SK-N-SH treated with all-trans-retinoic acid at 6 μM for 48 hours (cell line): ENCODE measurements around the gene C8G.

Experiments
- ATAC-seq: fragments of 200-7000 bp; cut with Tn5 transposase; 3 replicates; pipeline ENCODE4 v1.9.1; 2020; ENCODE audit warnings: mild to moderate bottlenecking, moderate library complexity
- ARNTL ChIP-seq: fragments of 450-650 bp; formaldehyde crosslinking; IDR thresholded peaks from 2 replicates; pipeline ENCODE4 v1.5.0; 2020; ENCODE audit warnings: low read depth, mild to moderate bottlenecking, moderate library complexity, borderline replicate concordance
- BACH2 ChIP-seq: fragments of 250-450 bp; sonication (Bioruptor Pico); IDR thresholded peaks from 2 replicates; pipeline ENCODE4 v1.9.0; 2021; ENCODE audit warnings: mild to moderate bottlenecking, borderline replicate concordance
- CREB5 ChIP-seq: fragments of 250-450 bp; sonication (Bioruptor Pico); IDR thresholded peaks from 2 replicates; pipeline ENCODE4 v1.5.1; 2020; ENCODE audit warnings: low read depth, mild to moderate bottlenecking, moderate library complexity
- CSDC2 ChIP-seq: fragments of 250-450 bp; sonication (Bioruptor Pico); IDR thresholded peaks from 2 replicates; pipeline ENCODE4 v1.5.0; 2020; ENCODE audit warnings: mild to moderate bottlenecking, moderate library complexity
- CSRNP3 ChIP-seq: fragments of 250-450 bp; sonication (Bioruptor Pico); IDR thresholded peaks from 2 replicates; pipeline ENCODE4 v1.5.1; 2021; ENCODE audit warnings: mild to moderate bottlenecking, moderate library complexity
- ESRRG ChIP-seq: fragments of 250-450 bp; sonication (Bioruptor Pico); IDR thresholded peaks from 2 replicates; pipeline ENCODE4 v1.6.1; 2021; ENCODE audit warnings: mild to moderate bottlenecking
- GLIS3 ChIP-seq: fragments of 250-450 bp; sonication (Bioruptor Pico); IDR thresholded peaks from 2 replicates; pipeline ENCODE4 v1.5.0; 2020; ENCODE audit warnings: mild to moderate bottlenecking, moderate library complexity
- ISL1 ChIP-seq: fragments of 250-450 bp; sonication (Bioruptor Pico); IDR thresholded peaks from 2 replicates; pipeline ENCODE4 v2.1.2; 2022; ENCODE audit warnings: mild to moderate bottlenecking, moderate library complexity
- OSR1 ChIP-seq: fragments of 250-450 bp; sonication (Bioruptor Pico); IDR thresholded peaks from 2 replicates; pipeline ENCODE4 v1.8.0; 2022; ENCODE audit warnings: moderate library complexity, mild to moderate bottlenecking, inconsistent platforms
- PPARA ChIP-seq: fragments of 250-450 bp; sonication (Bioruptor Pico); IDR thresholded peaks from 2 replicates; pipeline ENCODE4 v1.5.0; 2020; ENCODE audit warnings: mild to moderate bottlenecking, borderline replicate concordance
- RARB ChIP-seq: fragments of 250-450 bp; sonication (Bioruptor Pico); IDR thresholded peaks from 2 replicates; pipeline ENCODE4 v1.8.0; 2021; ENCODE audit warnings: mild to moderate bottlenecking, moderate library complexity
- SNAI2 ChIP-seq: fragments of 250-450 bp; sonication (Bioruptor Pico); IDR thresholded peaks from 2 replicates; pipeline ENCODE4 v1.5.0; 2020; ENCODE audit warnings: mild to moderate bottlenecking, moderate library complexity
- TCF4 ChIP-seq: fragments of 250-450 bp; sonication (Bioruptor Pico); IDR thresholded peaks from 2 replicates; pipeline ENCODE4 v1.8.0; 2021; ENCODE audit warnings: mild to moderate bottlenecking, moderate library complexity, borderline replicate concordance
- TOX ChIP-seq: fragments of 250-450 bp; sonication (Bioruptor Pico); IDR thresholded peaks from 2 replicates; pipeline ENCODE4 v1.8.0; 2021; ENCODE audit warnings: mild to moderate bottlenecking, moderate library complexity, borderline replicate concordance
- ZC3H10 ChIP-seq: fragments of 250-450 bp; sonication (Bioruptor Pico); IDR thresholded peaks from 2 replicates; pipeline ENCODE4 v1.5.1; 2021; ENCODE audit warnings: mild to moderate bottlenecking, moderate library complexity
- ZFP3 ChIP-seq: fragments of 250-450 bp; sonication (Bioruptor Pico); IDR thresholded peaks from 2 replicates; pipeline ENCODE4 v1.5.0; 2020; ENCODE audit warnings: mild to moderate bottlenecking, moderate library complexity
- ZFP30 ChIP-seq: fragments of 450-650 bp; formaldehyde crosslinking; IDR thresholded peaks from 2 replicates; pipeline ENCODE4 v1.5.0; 2022; ENCODE audit warnings: mild to moderate bottlenecking, moderate library complexity
- ZNF565 ChIP-seq: fragments of 450-650 bp; formaldehyde crosslinking; conservative IDR thresholded peaks from 2 replicates; pipeline ENCODE4 v1.5.0; 2020; ENCODE audit warnings: low read depth, mild to moderate bottlenecking, moderate library complexity
- ZNF70 ChIP-seq: fragments of 450-650 bp; formaldehyde crosslinking; IDR thresholded peaks from 2 replicates; pipeline ENCODE4 v1.5.0; 2020; ENCODE audit warnings: mild to moderate bottlenecking, moderate library complexity
- ZNF8 ChIP-seq: fragments of 450-650 bp; formaldehyde crosslinking; IDR thresholded peaks from 2 replicates; pipeline ENCODE4 v1.5.0; 2020; ENCODE audit warnings: mild to moderate bottlenecking, moderate library complexity
- TF ChIP-seq, protein P1 (sequence below): fragments of 250-450 bp; sonication (Bioruptor Pico); IDR thresholded peaks from 2 replicates; pipeline ENCODE4 v1.8.0; 2021; ENCODE audit warnings: low read depth, mild to moderate bottlenecking, moderate library complexity, borderline replicate concordance
- TF ChIP-seq, protein P2 (sequence below): fragments of 250-450 bp; sonication (Bioruptor Pico); IDR thresholded peaks from 2 replicates; pipeline ENCODE4 v1.8.0; 2020; ENCODE audit warnings: mild to moderate bottlenecking, moderate library complexity, borderline replicate concordance

C8G gene

GRCh38 chr9:136926749-136927148 lies 18.3 kb upstream of the C8G start:
- no peak for ATAC-seq
- TF ChIP-seq OSR1 (CRISPR knock-in tag) (no peak), CSDC2 (CRISPR knock-in tag) (no peak), ZNF565 (CRISPR knock-in tag) (no peak)
- TF ChIP-seq, protein P1, sequence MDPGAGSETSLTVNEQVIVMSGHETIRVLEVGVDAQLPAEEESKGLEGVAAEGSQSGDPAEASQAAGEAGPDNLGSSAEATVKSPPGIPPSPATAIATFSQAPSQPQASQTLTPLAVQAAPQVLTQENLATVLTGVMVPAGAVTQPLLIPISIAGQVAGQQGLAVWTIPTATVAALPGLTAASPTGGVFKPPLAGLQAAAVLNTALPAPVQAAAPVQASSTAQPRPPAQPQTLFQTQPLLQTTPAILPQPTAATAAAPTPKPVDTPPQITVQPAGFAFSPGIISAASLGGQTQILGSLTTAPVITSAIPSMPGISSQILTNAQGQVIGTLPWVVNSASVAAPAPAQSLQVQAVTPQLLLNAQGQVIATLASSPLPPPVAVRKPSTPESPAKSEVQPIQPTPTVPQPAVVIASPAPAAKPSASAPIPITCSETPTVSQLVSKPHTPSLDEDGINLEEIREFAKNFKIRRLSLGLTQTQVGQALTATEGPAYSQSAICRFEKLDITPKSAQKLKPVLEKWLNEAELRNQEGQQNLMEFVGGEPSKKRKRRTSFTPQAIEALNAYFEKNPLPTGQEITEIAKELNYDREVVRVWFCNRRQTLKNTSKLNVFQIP (CRISPR knock-in tag) = no peak

DNA sequence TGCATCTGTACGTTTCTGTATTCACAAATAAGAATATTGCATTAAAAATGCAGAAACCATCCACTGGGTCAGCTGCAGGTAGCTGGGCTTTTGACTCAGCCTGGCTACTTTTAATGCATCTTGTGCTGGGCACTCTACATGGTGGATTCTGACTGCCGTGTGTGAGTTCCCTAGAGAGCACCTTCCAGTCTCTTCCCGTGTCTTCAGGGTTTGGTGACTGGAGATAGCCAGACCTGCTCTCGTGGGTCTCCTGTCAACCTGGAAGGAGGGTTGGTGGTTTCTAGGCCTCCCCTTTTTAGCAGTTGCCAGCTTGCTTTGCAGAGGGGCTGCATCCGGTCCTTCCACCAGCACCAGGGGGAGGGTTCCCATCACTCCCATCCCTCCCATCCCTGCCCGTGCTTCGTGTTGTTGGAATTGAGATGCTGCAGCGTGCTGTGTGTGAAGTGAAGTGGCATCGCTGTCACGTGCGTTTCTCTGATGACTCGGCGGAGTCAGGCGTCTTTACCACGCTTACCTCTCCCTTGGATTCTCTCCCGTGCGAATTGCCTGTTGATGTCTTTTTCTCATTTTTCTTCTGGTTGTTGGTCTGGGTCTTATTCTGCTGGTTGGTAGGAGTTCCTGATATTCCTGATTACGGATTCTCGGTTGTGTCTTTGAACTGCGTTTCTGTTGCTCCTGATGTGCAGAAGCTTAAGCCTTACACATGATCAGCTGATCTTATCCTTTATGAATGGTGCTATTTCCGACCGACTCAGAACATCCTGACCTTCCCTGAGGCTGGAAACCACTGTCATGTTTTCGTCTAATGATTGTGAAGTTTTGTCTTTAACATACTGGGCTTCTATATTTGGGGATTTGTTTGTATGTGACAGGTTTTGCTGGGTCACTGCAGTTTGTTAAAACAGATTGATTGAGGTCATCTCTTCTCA lies 17.4 kb upstream of the C8G start:
- TF ChIP-seq ESRRG (CRISPR knock-in tag) (no peak), PPARA (CRISPR knock-in tag) (no peak)
- TF ChIP-seq, all 23 proteins: peak for 0

GRCh38 chr9:136928591-136928990 lies 16.5 kb upstream of the C8G start:
- TF ChIP-seq TOX (CRISPR knock-in tag) (no peak), CSRNP3 (no peak), ESRRG (CRISPR knock-in tag) (no peak), TCF4 (no peak), ZNF8 (CRISPR knock-in tag) (no peak), ZFP30 (no peak), RARB (CRISPR knock-in tag) (no peak), PPARA (CRISPR knock-in tag) (no peak), ZNF70 (CRISPR knock-in tag) (no peak), CREB5 (CRISPR knock-in tag) (no peak), ARNTL (CRISPR knock-in tag) (no peak), ISL1 (no peak), SNAI2 (CRISPR knock-in tag) (no peak), CSDC2 (CRISPR knock-in tag) (no peak)
- no peak; the same call in 2 of the 3 replicates for ATAC-seq

More for the DNA sequence above, 17.4 kb upstream of the C8G start:
- ATAC-seq = peak; percentile 16; the same call in 1 of the 3 replicates

DNA sequence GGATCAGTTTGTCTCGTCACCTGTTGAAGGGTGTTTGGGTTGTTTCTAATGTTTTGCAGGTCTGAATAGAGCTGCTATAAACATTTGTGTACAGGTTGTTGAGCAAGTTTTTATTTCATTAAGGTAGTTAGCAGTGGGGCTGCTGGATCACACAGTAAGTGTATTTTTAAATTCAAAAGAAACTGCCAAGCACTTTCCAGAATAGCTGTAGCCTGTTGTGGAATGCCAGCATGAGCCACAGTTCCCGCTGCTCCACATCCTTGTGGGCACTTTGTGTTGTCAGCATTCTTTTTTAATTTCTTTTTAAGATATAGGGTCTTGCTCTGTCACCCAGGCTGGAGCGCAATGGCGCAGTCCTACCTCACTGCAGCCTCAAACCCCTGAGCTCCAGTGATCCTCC lies 15.0 kb upstream of the C8G start:
- TF ChIP-seq, protein P2, sequence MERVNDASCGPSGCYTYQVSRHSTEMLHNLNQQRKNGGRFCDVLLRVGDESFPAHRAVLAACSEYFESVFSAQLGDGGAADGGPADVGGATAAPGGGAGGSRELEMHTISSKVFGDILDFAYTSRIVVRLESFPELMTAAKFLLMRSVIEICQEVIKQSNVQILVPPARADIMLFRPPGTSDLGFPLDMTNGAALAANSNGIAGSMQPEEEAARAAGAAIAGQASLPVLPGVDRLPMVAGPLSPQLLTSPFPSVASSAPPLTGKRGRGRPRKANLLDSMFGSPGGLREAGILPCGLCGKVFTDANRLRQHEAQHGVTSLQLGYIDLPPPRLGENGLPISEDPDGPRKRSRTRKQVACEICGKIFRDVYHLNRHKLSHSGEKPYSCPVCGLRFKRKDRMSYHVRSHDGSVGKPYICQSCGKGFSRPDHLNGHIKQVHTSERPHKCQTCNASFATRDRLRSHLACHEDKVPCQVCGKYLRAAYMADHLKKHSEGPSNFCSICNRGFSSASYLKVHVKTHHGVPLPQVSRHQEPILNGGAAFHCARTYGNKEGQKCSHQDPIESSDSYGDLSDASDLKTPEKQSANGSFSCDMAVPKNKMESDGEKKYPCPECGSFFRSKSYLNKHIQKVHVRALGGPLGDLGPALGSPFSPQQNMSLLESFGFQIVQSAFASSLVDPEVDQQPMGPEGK = no peak
- TF ChIP-seq ZNF565 (CRISPR knock-in tag) = no peak
- no peak for TF ChIP-seq ISL1
- no peak for TF ChIP-seq RARB (CRISPR knock-in tag)
- no peak for TF ChIP-seq ZC3H10 (CRISPR knock-in tag)
- TF ChIP-seq SNAI2 (CRISPR knock-in tag) = no peak
- no peak for TF ChIP-seq GLIS3
- no peak for TF ChIP-seq TCF4
- no peak for TF ChIP-seq OSR1 (CRISPR knock-in tag)
- TF ChIP-seq CSRNP3 = no peak
- no peak for TF ChIP-seq ZNF8 (CRISPR knock-in tag)
- no peak for TF ChIP-seq ARNTL (CRISPR knock-in tag)
- TF ChIP-seq CSDC2 (CRISPR knock-in tag) = no peak
- TF ChIP-seq BACH2 (CRISPR knock-in tag) = no peak
- no peak for TF ChIP-seq PPARA (CRISPR knock-in tag)
- TF ChIP-seq ZFP3 (CRISPR knock-in tag) = no peak
- TF ChIP-seq ZNF70 (CRISPR knock-in tag) = no peak
- TF ChIP-seq, all 23 proteins: peak for 0
- no peak for ATAC-seq
